GM23248 (cell line): ENCODE data around the gene KDM4F. TPM values are rescaled to one million over a fixed set of nuclear protein-coding genes. Genes with fewer than 3 reads are reported as not detected.
"Not testable (repeated sequence)": the region's sequence is repeated elsewhere in the genome, so short reads cannot be mapped to it uniquely, and the experiment has no call there.

Experiments used
- DNase-seq: peaks from one replicate; pipeline ENCODE4 v3.0.0-alpha.2; 2015
- H2AFZ ChIP-seq: fragments of 200-600 bp; sonication (generic); 2 replicates; pipeline ENCODE4 v1.6.1; 2016; ENCODE audit warnings: antibody characterized with exemption
- H3F3A ChIP-seq: fragments of 200-600 bp; sonication (generic); 2 replicates; pipeline ENCODE4 v1.6.1; 2016; ENCODE audit warnings: mild to moderate bottlenecking, antibody characterized with exemption, mixed run types; ENCODE audit not compliant: insufficient read depth
- H3K27ac ChIP-seq: fragments of 200-600 bp; sonication (generic); 2 replicates; pipeline ENCODE4 v1.5.1; 2016; ENCODE audit warnings: mild to moderate bottlenecking
- H3K27me3 ChIP-seq: fragments of 200-600 bp; sonication (generic); replicated peaks from 2 replicates; pipeline ENCODE4 v1.6.1; 2016; ENCODE audit warnings: mild to moderate bottlenecking; ENCODE audit not compliant: insufficient read depth
- H3K36me3 ChIP-seq: fragments of 200-600 bp; sonication (generic); 2 replicates; pipeline ENCODE4 v1.6.1; 2016; ENCODE audit warnings: low read depth, mild to moderate bottlenecking
- H3K4me1 ChIP-seq: fragments of 200-600 bp; sonication (generic); 2 replicates; pipeline ENCODE4 v1.6.1; 2016; ENCODE audit warnings: mild to moderate bottlenecking; ENCODE audit not compliant: insufficient read depth
- H3K4me2 ChIP-seq: fragments of 200-600 bp; sonication (generic); one replicate; pipeline ENCODE4 v1.6.1; 2016; ENCODE audit warnings: mild to moderate bottlenecking; ENCODE audit not compliant: unreplicated experiment
- H3K4me3 ChIP-seq: fragments of 200-600 bp; sonication (generic); 2 replicates; pipeline ENCODE4 v1.5.1; 2016; ENCODE audit warnings: mild to moderate bottlenecking
- H3K79me2 ChIP-seq: fragments of 200-600 bp; sonication (generic); 2 replicates; pipeline ENCODE4 v1.6.1; 2016; ENCODE audit warnings: mild to moderate bottlenecking; ENCODE audit not compliant: insufficient read depth
- H3K9ac ChIP-seq: fragments of 200-600 bp; sonication (generic); 2 replicates; pipeline ENCODE4 v1.6.1; 2016; ENCODE audit warnings: mild to moderate bottlenecking
- H3K9me2 ChIP-seq: fragments of 200-600 bp; sonication (generic); 2 replicates; pipeline ENCODE4 v1.6.1; 2016; ENCODE audit warnings: mixed run types, mild to moderate bottlenecking, moderate library complexity; ENCODE audit not compliant: insufficient read depth
- H3K9me3 ChIP-seq: fragments of 200-600 bp; sonication (generic); one replicate; pipeline ENCODE4 v1.6.1; 2017; ENCODE audit warnings: low read depth
- H4K20me1 ChIP-seq: fragments of 200-600 bp; sonication (generic); 2 replicates; pipeline ENCODE4 v1.6.0; 2016; ENCODE audit not compliant: insufficient read depth
- EZH2 ChIP-seq: fragments of 200-600 bp; sonication (generic); IDR thresholded peaks from 2 replicates; pipeline ENCODE4 v1.6.1; 2018; ENCODE audit warnings: antibody characterized with exemption, mild to moderate bottlenecking; ENCODE audit not compliant: insufficient read depth, poor library complexity, severe bottlenecking
- EZH2phosphoT487 ChIP-seq: fragments of 200-600 bp; sonication (generic); IDR thresholded peaks from 2 replicates; pipeline ENCODE4 v1.6.1; 2018; ENCODE audit warnings: antibody characterized with exemption, moderate library complexity, mild to moderate bottlenecking, low read depth; ENCODE audit not compliant: insufficient read depth
- WGBS, 2 experiments: methylation state at CpG; one replicate each; pipeline ENCODE4 v1.1.6; 2015 to 2017; ENCODE audit warnings: low lambda C conversion rate in 2 of 2, low coverage in 1 of 2; ENCODE audit errors: missing lambda C conversion rate in 2 of 2; 5-methylcytosine and 5-hydroxymethylcytosine counted together
- in situ Hi-C: fragments of 300-500 bp; cut with MboI; formaldehyde crosslinking; loops from 2 replicates; pipeline ENCODE4 v1.15.0; 2020
- polyA plus RNA-seq: library from polyadenylated mRNA; unstranded; fragments of >200 nt; fragmentation: Nextera tagmentation; extraction: Ambion mirVana; gene quantifications from 2 replicates; pipeline ENCODE4 v1.2.1, GENCODE V29; 2016
- total RNA-seq: library from RNA; depleted of rRNA; stranded (reverse); fragments of >200 nt; shearing (Covaris generic); gene quantifications from 2 replicates; pipeline ENCODE4 v1.2.3, GENCODE V29; 2014

Gene KDM4F
- total and polyA plus RNA-seq, 2 experiments from 2014 or later = not detected

- 71 to 72% methylated on average over 2 of the region's 2 CpGs for WGBS, 2 experiments
- H2AFZ ChIP-seq = no peak overlapping the region
- no peaks in the 10 kb centered on the region for H3K9me3 ChIP-seq
These were observed 33.1 kb upstream of the KDM4F start for GRCh38 chr11:95016139-95016538.

DNA sequence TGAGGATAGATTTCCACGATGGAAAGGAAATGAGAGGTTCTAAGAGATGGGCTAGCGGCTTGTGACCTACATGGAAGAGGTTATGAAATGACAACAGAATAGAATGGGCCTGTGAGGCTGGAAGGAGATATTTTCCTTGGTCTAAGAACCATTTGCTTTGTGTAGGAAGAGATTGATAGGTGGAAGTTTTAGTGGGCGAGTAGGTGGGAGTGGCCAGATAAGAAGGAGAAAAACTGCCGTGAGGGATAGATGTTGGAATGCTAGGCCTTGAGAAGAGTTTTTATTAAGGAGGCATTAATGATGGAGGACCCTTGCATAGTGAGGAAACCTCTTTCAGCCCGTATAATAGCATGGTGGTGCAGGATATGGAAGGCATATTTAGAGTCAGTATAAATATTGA lies 27.8 kb upstream of the KDM4F start:
- H3K27ac ChIP-seq, DNase-seq, H4K20me1 ChIP-seq, H3K4me2 ChIP-seq, H3K4me3 ChIP-seq, in situ Hi-C loops, H3K9me3 ChIP-seq, H3K4me1 ChIP-seq, H3K36me3 ChIP-seq, H3K27me3 ChIP-seq, H3F3A ChIP-seq, H2AFZ ChIP-seq, H3K79me2 ChIP-seq, H3K9me2 ChIP-seq, H3K9ac ChIP-seq: not testable (repeated sequence)
- WGBS, 2 experiments = 65 to 69% methylated on average over 5 of the region's 5 CpGs

More at GRCh38 chr11:95016139-95016538, 33.1 kb upstream of the KDM4F start:
- TF ChIP-seq EZH2phosphoT487 (no peak), EZH2 (no peak)
- Histone ChIP-seq H3K4me2 (no peak overlapping the region), H3K79me2 (no peaks in the 10 kb centered on the region), H3K4me3 (no peak overlapping the region), H3K9me2 (no peaks in the 10 kb centered on the region), H3K9ac (no peak overlapping the region), H3K27me3 (peaks cover 8% of the 10 kb centered on the region; the same call in 1 of the 2 replicates), H3K36me3 (no peaks in the 10 kb centered on the region), H3F3A (no peaks in the 10 kb centered on the region), H4K20me1 (no peaks in the 10 kb centered on the region), H3K27ac (no peak overlapping the region), H3K4me1 (no peaks in the 10 kb centered on the region)
- DNase-seq = no peak
- in situ Hi-C loops = no loop called here

GRCh38 chr11:95024958-95025357 lies 24.3 kb upstream of the KDM4F start, which contains the start of gene KDM4E:
Gene KDM4E, plus strand, starts transcription at chr11:95025258. Its CDS starts 300 bp downstream, at chr11:95025558.
- Histone ChIP-seq H3K4me1 (no peaks in the 10 kb centered on the region), H2AFZ (no peak within 1 kb of the TSS), H3K9ac (no peak within 1 kb of the TSS), H3K36me3 (no peaks in the 10 kb centered on the region), H3F3A (no peaks in the 10 kb centered on the region), H3K27ac (no peak within 1 kb of the TSS), H3K27me3 (no peaks in the 10 kb centered on the region; the same call in 1 of the 2 replicates), H3K4me3 (no peak within 1 kb of the TSS), H3K9me3 (no peaks in the 10 kb centered on the region), H3K4me2 (no peak within 1 kb of the TSS), H3K9me2 (no peaks in the 10 kb centered on the region), H4K20me1 (no peaks in the 10 kb centered on the region), H3K79me2 (no peaks in the 10 kb centered on the region)
- in situ Hi-C loops = no loop called here
- 60 to 71% methylated on average over 1 of the region's 1 CpG for WGBS, 2 experiments
- DNase-seq = no peak
- no peak for TF ChIP-seq EZH2phosphoT487
- TF ChIP-seq EZH2 = no peak

DNA sequence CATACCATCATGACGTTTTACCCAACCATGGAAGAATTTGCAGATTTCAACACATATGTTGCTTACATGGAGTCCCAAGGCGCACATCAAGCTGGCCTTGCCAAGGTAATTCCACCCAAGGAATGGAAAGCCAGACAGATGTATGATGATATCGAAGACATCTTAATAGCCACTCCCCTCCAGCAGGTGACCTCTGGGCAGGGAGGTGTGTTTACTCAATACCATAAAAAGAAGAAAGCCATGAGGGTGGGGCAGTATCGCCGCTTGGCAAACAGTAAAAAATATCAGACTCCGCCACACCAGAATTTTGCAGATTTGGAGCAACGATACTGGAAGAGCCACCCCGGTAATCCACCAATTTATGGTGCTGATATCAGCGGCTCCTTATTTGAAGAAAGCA lies 23.6 kb upstream of the KDM4F start:
- H3K27ac ChIP-seq, in situ Hi-C loops, H3K4me3 ChIP-seq: not testable (repeated sequence)

DNA sequence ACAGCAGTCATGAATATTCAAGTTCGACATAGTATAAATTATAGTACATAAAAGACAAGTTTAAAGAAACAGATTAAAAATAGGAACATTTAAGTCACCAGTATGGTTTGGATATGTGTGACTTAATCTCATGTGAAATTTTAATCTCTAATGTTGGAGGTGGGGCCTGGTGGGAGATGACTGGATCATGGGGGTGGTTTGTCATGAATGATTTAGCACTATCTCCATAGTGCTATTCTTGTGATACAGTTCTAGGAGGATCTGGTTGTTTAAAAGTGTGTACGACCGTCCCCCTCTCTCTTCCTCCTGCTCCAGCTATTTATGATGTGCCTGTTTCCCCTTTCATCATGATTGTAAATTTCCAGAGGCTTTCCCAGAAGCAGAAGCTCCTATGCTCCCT lies 20.9 kb upstream of the KDM4F start:
- no peak for TF ChIP-seq EZH2phosphoT487
- no peak for TF ChIP-seq EZH2
- no peaks in the 10 kb centered on the region for H3F3A ChIP-seq
- H4K20me1 ChIP-seq = no peaks in the 10 kb centered on the region
- H3K9me2 ChIP-seq = no peaks in the 10 kb centered on the region
- H3K79me2 ChIP-seq = no peaks in the 10 kb centered on the region
- 24 to 29% methylated on average over 3 of the region's 3 CpGs for WGBS, 2 experiments
- H3K4me1 ChIP-seq = no peaks in the 10 kb centered on the region
- H3K27ac ChIP-seq = no peak overlapping the region
- H2AFZ ChIP-seq = no peak overlapping the region
- peaks cover 7% of the 10 kb centered on the region; the same call in 1 of the 2 replicates for H3K27me3 ChIP-seq
- H3K4me2 ChIP-seq = no peak overlapping the region
- no peak overlapping the region for H3K9ac ChIP-seq
- H3K36me3 ChIP-seq = no peaks in the 10 kb centered on the region
- no peaks in the 10 kb centered on the region for H3K9me3 ChIP-seq
- no peak for DNase-seq
- no peak overlapping the region for H3K4me3 ChIP-seq
- in situ Hi-C loops = no loop called here

More for the DNA sequence above, 23.6 kb upstream of the KDM4F start:
- not testable (repeated sequence) for H3K9me2 ChIP-seq, H3K9me3 ChIP-seq, H3K27me3 ChIP-seq, H2AFZ ChIP-seq, H3F3A ChIP-seq, H4K20me1 ChIP-seq, H3K4me2 ChIP-seq, DNase-seq, H3K36me3 ChIP-seq, H3K4me1 ChIP-seq, H3K79me2 ChIP-seq, H3K9ac ChIP-seq
- WGBS, 2 experiments = 73 to 78% methylated on average over 7 to 9 of the region's 9 CpGs
